HG03575 (cell line): Measurements from ENCODE around the gene OGFOD2.
"Not testable (repeated sequence)": the region's sequence is repeated elsewhere in the genome, so short reads cannot be mapped to it uniquely, and the experiment has no call there.

Experiments
- ATAC-seq: cut with Tn5 transposase; IDR thresholded peaks from one replicate; pipeline ENCODE4 v1.9.1; 2021; ENCODE audit not compliant: unreplicated experiment, insufficient number of reproducible peaks, low FRiP score; ENCODE audit errors: extremely low read depth

OGFOD2 gene

GRCh38 chr12:122997343-122998250, 22.6 kb downstream of the OGFOD2 start:
- ATAC-seq, result no peak

GRCh38 chr12:122998316-122998715, 23.3 kb downstream of the OGFOD2 start:
- ATAC-seq, result no peak

GRCh38 chr12:122999196-122999946, 24.3 kb downstream of the OGFOD2 start:
- no peak for ATAC-seq

- no peak for ATAC-seq
Observed at GRCh38 chr12:122999986-123000420, 25.0 kb downstream of the OGFOD2 start.

- no peak for ATAC-seq
Observed at GRCh38 chr12:123000578-123000977, 25.5 kb downstream of the OGFOD2 start.

- ATAC-seq, result no peak
Observed at GRCh38 chr12:123001464-123001863, 26.4 kb downstream of the OGFOD2 start.

GRCh38 chr12:123003257-123003656, 28.2 kb downstream of the OGFOD2 start:
- no peak for ATAC-seq

- no peak for ATAC-seq
Observed at GRCh38 chr12:123004287-123004686, 29.2 kb downstream of the OGFOD2 start.

GRCh38 chr12:123005081-123005626, 30.1 kb downstream of the OGFOD2 start:
- ATAC-seq, result no peak

- no peak for ATAC-seq
Observed at GRCh38 chr12:123006977-123007376, 31.9 kb downstream of the OGFOD2 start.

GRCh38 chr12:123010110-123010509, 35.1 kb downstream of the OGFOD2 start:
- no peak for ATAC-seq

GRCh38 chr12:123010681-123011080, 35.6 kb downstream of the OGFOD2 start:
- no peak for ATAC-seq

GRCh38 chr12:123011701-123012100, 36.7 kb downstream of the OGFOD2 start:
- ATAC-seq, result no peak

GRCh38 chr12:123013185-123014095, 38.4 kb downstream of the OGFOD2 start:
- ATAC-seq, result no peak

GRCh38 chr12:123014473-123014872, 39.4 kb downstream of the OGFOD2 start:
- ATAC-seq, result not testable (repeated sequence)

GRCh38 chr12:123017753-123018152, 42.7 kb downstream of the OGFOD2 start:
- ATAC-seq, result no peak

GRCh38 chr12:123019841-123020138, 44.7 kb downstream of the OGFOD2 start:
- ATAC-seq, result no peak

- ATAC-seq, result no peak
Observed at GRCh38 chr12:123021688-123022604, 46.9 kb downstream of the OGFOD2 start.
